Stimulated activated CD4-positive, alpha-beta T cell treated with anti-CD3 and anti-CD28 coated beads, Interleukin-2, amount 100 ng/mL, for 4 hours (primary cell): ENCODE measurements around the gene DOK4.
"Not testable (repeated sequence)": the region's sequence is repeated elsewhere in the genome, so short reads cannot be mapped to it uniquely, and the experiment has no call there.

Experiments
- DNase-seq: peaks from one replicate; pipeline ENCODE4 v3.0.0-alpha.2; 2020; ENCODE audit warnings: low read depth

DOK4 gene

GRCh38 chr16:57445510-57445909, 40.8 kb downstream of the DOK4 start:
- no peak for DNase-seq

- DNase-seq: no peak
These were observed 41.6 kb downstream of the DOK4 start for GRCh38 chr16:57444711-57445110.

DNA sequence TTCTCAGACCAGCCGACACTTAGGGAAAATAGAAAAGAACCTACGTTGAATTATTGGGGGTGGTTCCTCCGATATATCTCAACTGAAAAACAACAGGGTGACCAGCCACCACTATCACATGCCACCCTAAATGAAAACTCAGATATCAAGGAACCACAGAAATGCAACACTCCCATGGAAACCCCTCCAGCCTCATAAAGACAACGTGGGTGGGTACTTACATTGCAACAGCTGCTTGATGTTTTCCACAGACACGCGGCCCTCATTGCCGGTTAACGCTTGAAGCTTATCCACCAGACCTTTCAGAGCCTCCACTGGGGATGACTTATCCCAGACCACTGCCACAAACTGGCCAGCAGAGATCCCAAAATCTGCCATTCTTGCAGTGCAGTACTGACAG, 45.7 kb downstream of the DOK4 start:
- DNase-seq: not testable (repeated sequence)

GRCh38 chr16:57439947-57440346, 46.3 kb downstream of the DOK4 start:
- not testable (repeated sequence) for DNase-seq

GRCh38 chr16:57435838-57436237, 50.5 kb downstream of the DOK4 start:
- no peak for DNase-seq

DNA sequence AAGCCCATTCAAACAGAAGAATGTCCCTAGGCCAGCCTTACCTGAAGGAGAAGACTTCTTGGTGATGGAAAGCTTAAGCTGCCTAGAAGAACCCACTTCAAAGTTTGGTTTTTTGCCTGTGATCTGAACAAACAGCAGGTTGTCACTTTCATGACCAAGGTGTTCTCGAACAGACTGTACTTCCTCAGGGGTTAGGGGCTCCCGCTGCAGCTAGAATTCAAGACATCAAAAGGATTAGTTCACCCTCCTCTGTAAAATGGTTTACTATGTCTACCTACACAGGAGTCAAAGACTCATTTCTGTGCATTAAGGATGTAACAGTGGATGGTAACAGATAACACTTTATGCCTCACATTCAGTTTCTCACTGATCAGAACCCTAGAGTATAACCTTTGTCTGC, 52.3 kb downstream of the DOK4 start:
- no peak for DNase-seq

DNA sequence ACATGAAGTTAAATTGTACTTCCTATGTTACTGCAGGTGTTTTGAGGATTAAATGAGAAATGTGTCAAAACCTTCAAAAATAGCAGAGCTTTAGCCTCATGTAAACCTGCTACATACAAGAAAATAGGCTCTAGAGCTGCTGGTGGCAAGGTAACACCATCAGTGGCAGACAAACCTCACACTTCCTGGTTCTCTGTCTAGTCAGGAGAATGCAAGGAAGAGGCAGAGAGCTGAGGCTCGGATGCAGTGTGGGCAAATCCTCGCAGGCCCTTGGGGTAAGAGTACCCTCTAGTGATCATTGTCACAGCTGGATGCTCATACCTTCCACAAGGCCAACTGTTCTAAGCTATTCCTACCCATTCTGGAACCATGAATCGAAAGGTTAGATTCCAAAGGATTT, 53.3 kb downstream of the DOK4 start:
- no peak for DNase-seq

GRCh38 chr16:57432505-57432904, 53.8 kb downstream of the DOK4 start:
- no peak for DNase-seq

GRCh38 chr16:57430955-57431354, 55.3 kb downstream of the DOK4 start:
- no peak for DNase-seq

DNA sequence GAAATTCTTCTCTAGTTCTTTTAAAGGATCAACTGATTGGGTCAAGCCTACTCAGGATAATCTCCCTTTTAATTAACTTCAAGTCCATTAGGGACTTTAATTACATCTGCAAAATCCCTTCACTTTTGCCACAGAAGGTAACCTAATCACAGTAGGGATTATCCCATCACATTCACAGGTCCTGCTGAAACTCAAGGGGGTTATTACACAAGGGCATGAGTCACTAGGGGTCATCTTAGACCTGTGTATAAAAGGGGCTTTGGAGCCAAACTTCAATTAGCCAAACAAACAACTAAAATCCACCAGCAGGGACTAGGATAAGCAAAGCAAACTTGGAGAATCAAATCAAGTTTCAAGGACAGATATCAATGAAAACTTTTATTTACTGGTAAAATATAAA, 58.5 kb downstream of the DOK4 start:
- no peak for DNase-seq

- DNase-seq: no peak
These were observed 59.0 kb downstream of the DOK4 start for GRCh38 chr16:57427307-57427706.

GRCh38 chr16:57426356-57426755, 59.9 kb downstream of the DOK4 start:
- DNase-seq: no peak

GRCh38 chr16:57424583-57424982, 61.7 kb downstream of the DOK4 start:
- no peak for DNase-seq

GRCh38 chr16:57423152-57423551, 63.1 kb downstream of the DOK4 start:
- no peak for DNase-seq

DNA sequence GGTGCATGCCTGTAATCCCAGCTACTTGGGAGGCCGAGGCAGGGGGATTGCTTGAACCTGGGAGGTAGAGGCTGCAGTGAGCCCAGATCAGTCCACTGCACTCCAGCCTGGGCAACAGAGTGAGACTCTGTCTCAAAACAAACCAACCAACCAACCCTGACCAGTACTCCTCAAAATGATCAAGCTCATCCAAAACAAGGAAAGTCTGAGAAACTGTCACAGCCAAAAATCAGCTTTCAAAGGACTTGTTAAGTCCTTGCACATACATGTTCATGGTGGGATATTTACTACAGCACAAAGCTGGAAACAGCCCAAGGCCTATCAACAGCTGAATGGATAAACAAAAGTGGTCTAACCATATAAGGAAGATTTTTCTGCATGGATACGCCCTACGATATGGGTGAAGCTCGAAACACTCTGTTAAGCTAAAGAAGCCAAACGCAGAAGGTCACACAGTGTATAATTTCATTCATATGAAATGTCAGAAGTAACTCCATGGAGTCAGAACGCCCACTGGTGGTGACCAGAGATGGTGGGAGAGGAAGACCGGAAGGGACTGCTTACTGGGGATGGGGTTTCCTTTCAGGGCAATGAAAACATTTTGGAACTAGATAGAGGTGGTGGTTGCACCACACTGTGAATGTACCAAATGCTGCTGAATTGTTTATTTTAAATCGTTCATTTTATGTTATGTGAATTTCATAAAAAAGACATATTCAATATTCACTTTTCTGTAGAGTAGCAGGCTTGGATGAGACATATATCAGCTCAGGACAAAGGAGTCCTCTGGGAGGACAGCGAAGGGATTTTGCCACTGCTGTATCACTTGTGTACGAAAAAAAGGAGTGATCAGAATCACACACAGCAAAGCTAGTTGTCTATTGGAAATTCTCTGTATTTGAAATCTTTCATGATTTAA, 64.0 kb downstream of the DOK4 start:
- DNase-seq: no peak
